Effector memory CD8-positive, alpha-beta T cell (primary cell): ENCODE results near the gene NUP93.
"Not testable (repeated sequence)": the region's sequence is repeated elsewhere in the genome, so short reads cannot be mapped to it uniquely, and the experiment has no call there.

ENCODE experiments used
- ATAC-seq: fragments of 150-1000 bp; cut with Tn5 transposase; replicated peaks from 2 replicates; pipeline ENCODE4 v1.10.0; 2021; ENCODE audit warnings: mild to moderate bottlenecking, moderate library complexity
- DNase-seq, 3 experiments: peaks; one replicate each; pipeline ENCODE4 v3.0.0; 2021
- H3K27ac Mint-ChIP-seq, 2 donors: one replicate each; pipeline ENCODE4 v1.8.0; 2022; ENCODE audit warnings: mild to moderate bottlenecking in 2 of 2, mixed read lengths in 2 of 2, moderate library complexity in 2 of 2
- H3K27me3 Mint-ChIP-seq, 2 donors: one replicate each; pipeline ENCODE4 v1.8.0; 2022; ENCODE audit warnings: mixed read lengths in 2 of 2
- H3K36me3 Mint-ChIP-seq: one replicate; pipeline ENCODE4 v1.8.0; 2022; ENCODE audit warnings: mild to moderate bottlenecking, moderate library complexity, mixed read lengths; ENCODE audit not compliant: insufficient read depth
- H3K4me1 Mint-ChIP-seq, 2 donors: one replicate each; pipeline ENCODE4 v1.8.0; 2022; ENCODE audit warnings: low read depth in 2 of 2, mixed read lengths in 2 of 2
- H3K4me3 Mint-ChIP-seq, 2 donors: one replicate each; pipeline ENCODE4 v1.8.0; 2022; ENCODE audit warnings: mild to moderate bottlenecking in 2 of 2, mixed read lengths in 2 of 2, moderate library complexity in 2 of 2
- H3K9me3 Mint-ChIP-seq, 2 donors: one replicate each; pipeline ENCODE4 v1.8.0; 2022; ENCODE audit warnings: mixed read lengths in 2 of 2

NUP93 gene

GRCh38 chr16:56807011-56807675 is 77.2 kb downstream of the NUP93 start:
- Mint-ChIP-seq H3K4me3 (no peak overlapping the region), H3K4me1 (peaks cover 0 to 4% of the 10 kb centered on the region in 2 donors), H3K9me3 (no peaks in the 10 kb centered on the region), H3K27me3 (no peaks in the 10 kb centered on the region), H3K36me3 (peaks cover 7% of the 10 kb centered on the region), H3K27ac (peak overlapping the region in 1 of 2 donors; percentile 3)
- ATAC-seq (no peak), DNase-seq (no peak)

- H3K27me3 Mint-ChIP-seq, H3K4me3 Mint-ChIP-seq, H3K4me1 Mint-ChIP-seq, ATAC-seq, H3K9me3 Mint-ChIP-seq, H3K36me3 Mint-ChIP-seq, DNase-seq: not testable (repeated sequence)
- peak overlapping the region in 1 of 2 donors; percentile 3 for H3K27ac Mint-ChIP-seq
These were observed 77.7 kb downstream of the NUP93 start for GRCh38 chr16:56807676-56808067.

- Mint-ChIP-seq H3K27ac (no peak overlapping the region), H3K9me3 (no peaks in the 10 kb centered on the region), H3K27me3 (no peaks in the 10 kb centered on the region), H3K36me3 (peaks cover 7% of the 10 kb centered on the region), H3K4me3 (no peak overlapping the region), H3K4me1 (peaks cover 0 to 4% of the 10 kb centered on the region in 2 donors)
- ATAC-seq (no peak), DNase-seq (no peak)
These were observed 81.0 kb downstream of the NUP93 start for GRCh38 chr16:56810954-56811353.

- not testable (repeated sequence) for H3K27me3 Mint-ChIP-seq, H3K36me3 Mint-ChIP-seq, H3K4me3 Mint-ChIP-seq, DNase-seq, ATAC-seq, H3K4me1 Mint-ChIP-seq, H3K9me3 Mint-ChIP-seq, H3K27ac Mint-ChIP-seq
These were observed 81.7 kb downstream of the NUP93 start for GRCh38 chr16:56811602-56812001.

- peaks cover 0 to 4% of the 10 kb centered on the region in 2 donors for H3K4me1 Mint-ChIP-seq
- no peaks in the 10 kb centered on the region for H3K27me3 Mint-ChIP-seq
- H3K27ac Mint-ChIP-seq: no peak overlapping the region
- H3K9me3 Mint-ChIP-seq: no peaks in the 10 kb centered on the region
- DNase-seq: no peak
- H3K36me3 Mint-ChIP-seq: no peaks in the 10 kb centered on the region
- ATAC-seq: no peak
- no peak overlapping the region for H3K4me3 Mint-ChIP-seq
These were observed 83.0 kb downstream of the NUP93 start for GRCh38 chr16:56812884-56813283.

- H3K36me3 Mint-ChIP-seq: no peaks in the 10 kb centered on the region
- peaks cover 0 to 4% of the 10 kb centered on the region in 2 donors for H3K4me1 Mint-ChIP-seq
- DNase-seq (no peak), ATAC-seq (no peak)
- no peaks in the 10 kb centered on the region for H3K9me3 Mint-ChIP-seq
- no peak overlapping the region for H3K4me3 Mint-ChIP-seq
- no peaks in the 10 kb centered on the region for H3K27me3 Mint-ChIP-seq
- no peak overlapping the region for H3K27ac Mint-ChIP-seq
These were observed 84.9 kb downstream of the NUP93 start for GRCh38 chr16:56814537-56815432.

GRCh38 chr16:56815721-56816120 is 85.8 kb downstream of the NUP93 start:
- H3K27me3 Mint-ChIP-seq: no peaks in the 10 kb centered on the region

GRCh38 chr16:56817056-56817455 is 87.1 kb downstream of the NUP93 start:
- Mint-ChIP-seq H3K4me3 (no peak overlapping the region), H3K27me3 (no peaks in the 10 kb centered on the region), H3K36me3 (peaks cover 15% of the 10 kb centered on the region), H3K9me3 (no peaks in the 10 kb centered on the region), H3K27ac (peak overlapping the region in 1 of 2 donors; percentile 82), H3K4me1 (no peaks in the 10 kb centered on the region)
- DNase-seq (no peak), ATAC-seq (no peak)

More at GRCh38 chr16:56815721-56816120, 85.8 kb downstream of the NUP93 start:
- DNase-seq: no peak
- no peak overlapping the region for H3K4me3 Mint-ChIP-seq
- H3K36me3 Mint-ChIP-seq: peaks cover 4% of the 10 kb centered on the region
- H3K9me3 Mint-ChIP-seq: no peaks in the 10 kb centered on the region
- no peaks in the 10 kb centered on the region for H3K4me1 Mint-ChIP-seq
- H3K27ac Mint-ChIP-seq: no peak overlapping the region
- ATAC-seq: no peak

GRCh38 chr16:56817938-56818337 is 88.0 kb downstream of the NUP93 start:
- no peak for DNase-seq
- no peak overlapping the region for H3K27ac Mint-ChIP-seq

GRCh38 chr16:56823081-56823733 is 93.3 kb downstream of the NUP93 start:
- DNase-seq (no peak), ATAC-seq (no peak)
- H3K27ac Mint-ChIP-seq: no peak overlapping the region
- H3K4me3 Mint-ChIP-seq: no peak overlapping the region
- no peaks in the 10 kb centered on the region for H3K27me3 Mint-ChIP-seq
- H3K9me3 Mint-ChIP-seq: no peaks in the 10 kb centered on the region
- no peaks in the 10 kb centered on the region for H3K4me1 Mint-ChIP-seq
- H3K36me3 Mint-ChIP-seq: peaks cover 40% of the 10 kb centered on the region

More at GRCh38 chr16:56817938-56818337, 88.0 kb downstream of the NUP93 start:
- ATAC-seq: no peak
- H3K4me1 Mint-ChIP-seq: no peaks in the 10 kb centered on the region
- H3K36me3 Mint-ChIP-seq: peaks cover 19% of the 10 kb centered on the region
- H3K27me3 Mint-ChIP-seq: no peaks in the 10 kb centered on the region
- H3K4me3 Mint-ChIP-seq: no peak overlapping the region
- no peaks in the 10 kb centered on the region for H3K9me3 Mint-ChIP-seq

- H3K27ac Mint-ChIP-seq: no peak overlapping the region
- no peaks in the 10 kb centered on the region for H3K4me1 Mint-ChIP-seq
- ATAC-seq: no peak
- H3K9me3 Mint-ChIP-seq: no peaks in the 10 kb centered on the region
- H3K36me3 Mint-ChIP-seq: peaks cover 48% of the 10 kb centered on the region
- H3K27me3 Mint-ChIP-seq: no peaks in the 10 kb centered on the region
- no peak for DNase-seq
- no peak overlapping the region for H3K4me3 Mint-ChIP-seq
These were observed 94.4 kb downstream of the NUP93 start for GRCh38 chr16:56824331-56824730.

GRCh38 chr16:56824804-56825203 is 94.9 kb downstream of the NUP93 start:
- H3K4me3 Mint-ChIP-seq: no peak overlapping the region
- H3K27ac Mint-ChIP-seq: no peak overlapping the region
- H3K36me3 Mint-ChIP-seq: peaks cover 48% of the 10 kb centered on the region
- DNase-seq (no peak), ATAC-seq (no peak)
- no peaks in the 10 kb centered on the region for H3K4me1 Mint-ChIP-seq
- no peaks in the 10 kb centered on the region for H3K27me3 Mint-ChIP-seq
- H3K9me3 Mint-ChIP-seq: no peaks in the 10 kb centered on the region

- no peak for ATAC-seq
- Mint-ChIP-seq H3K36me3 (peaks cover 51% of the 10 kb centered on the region), H3K9me3 (no peaks in the 10 kb centered on the region), H3K4me1 (no peaks in the 10 kb centered on the region), H3K27ac (no peak overlapping the region), H3K27me3 (no peaks in the 10 kb centered on the region), H3K4me3 (no peak overlapping the region)
- DNase-seq: no peak
These were observed 95.9 kb downstream of the NUP93 start for GRCh38 chr16:56825826-56826225.
